SU-DHL-6 (cell line): ENCODE measurements around the gene TXLNB.

Experiments used
- H2AFZ ChIP-seq: fragments of 200-600 bp; sonication (generic); 2 replicates; pipeline ENCODE4 v1.6.1; 2014; ENCODE audit warnings: low read depth, mild to moderate bottlenecking, moderate library complexity, mixed read lengths, antibody characterized with exemption, low read length; ENCODE audit not compliant: severe bottlenecking
- H3F3A ChIP-seq: fragments of 200-600 bp; shearing (Covaris generic); 2 replicates; pipeline ENCODE4 v1.6.0; 2016; ENCODE audit warnings: antibody characterized with exemption, mild to moderate bottlenecking; ENCODE audit not compliant: insufficient read depth
- H3K27ac ChIP-seq: fragments of 200-600 bp; sonication (generic); 2 replicates; pipeline ENCODE4 v1.5.1; 2016; ENCODE audit warnings: low read depth, mild to moderate bottlenecking, low read length, moderate library complexity, mixed read lengths
- H3K27me3 ChIP-seq: fragments of 200-600 bp; sonication (generic), shearing (Covaris generic); 2 replicates; pipeline ENCODE4 v1.6.0; 2014; ENCODE audit warnings: mild to moderate bottlenecking, low read length
- H3K36me3 ChIP-seq: fragments of 200-600 bp; sonication (generic); 2 replicates; pipeline ENCODE4 v1.6.1; 2014; ENCODE audit warnings: mild to moderate bottlenecking, low read length, mixed read lengths
- H3K4me2 ChIP-seq: fragments of 300-600, 200-600 bp; shearing (Covaris generic), sonication (generic); 2 replicates; pipeline ENCODE4 v1.6.0; 2014; ENCODE audit warnings: low read length, low read depth, mild to moderate bottlenecking; ENCODE audit not compliant: poor library complexity, severe bottlenecking
- H3K4me3 ChIP-seq: fragments of 200-600 bp; sonication (generic); 2 replicates; pipeline ENCODE4 v1.5.1; 2014; ENCODE audit warnings: antibody characterized with exemption, low read length, mild to moderate bottlenecking, mixed read lengths; ENCODE audit not compliant: insufficient read depth, poor library complexity, severe bottlenecking
- H3K79me2 ChIP-seq: fragments of 200-600 bp; sonication (generic); 2 replicates; pipeline ENCODE4 v1.6.1; 2014; ENCODE audit warnings: mild to moderate bottlenecking, low read length, moderate library complexity; ENCODE audit not compliant: insufficient read depth
- H3K9ac ChIP-seq: fragments of 200-600 bp; sonication (generic); 2 replicates; pipeline ENCODE4 v1.7.0; 2014; ENCODE audit warnings: mild to moderate bottlenecking, low read length
- H3K9me2 ChIP-seq: fragments of 200-600 bp; sonication (generic); replicated peaks from 2 replicates; pipeline ENCODE4 v1.6.1; 2014; ENCODE audit warnings: low read length; ENCODE audit not compliant: insufficient read depth
- H3K9me3 ChIP-seq: fragments of 200-600 bp; sonication (generic); 2 replicates; pipeline ENCODE4 v1.6.1; 2014; ENCODE audit warnings: low read length, mixed read lengths; ENCODE audit not compliant: insufficient read depth
- H4K20me1 ChIP-seq: fragments of 200-600 bp; sonication (generic); 2 replicates; pipeline ENCODE4 v1.6.1; 2014; ENCODE audit warnings: low read depth, mild to moderate bottlenecking, antibody characterized with exemption, low read length, moderate library complexity, mixed read lengths
- EZH2phosphoT487 ChIP-seq: fragments of 200-600 bp; sonication (generic), shearing (Covaris generic); conservative IDR thresholded peaks from 2 replicates; pipeline ENCODE4 v1.6.1; 2018; ENCODE audit warnings: mild to moderate bottlenecking, antibody characterized with exemption, low read length, moderate library complexity, mixed read lengths
- TF ChIP-seq, protein P1 (sequence below): fragments of 200-600 bp; sonication (generic); IDR thresholded peaks from one replicate; pipeline ENCODE4 v1.5.1; 2017; ENCODE audit warnings: antibody characterized with exemption, mild to moderate bottlenecking, low read length, moderate library complexity; ENCODE audit not compliant: insufficient read depth, poor library complexity, severe bottlenecking

TXLNB gene

DNA sequence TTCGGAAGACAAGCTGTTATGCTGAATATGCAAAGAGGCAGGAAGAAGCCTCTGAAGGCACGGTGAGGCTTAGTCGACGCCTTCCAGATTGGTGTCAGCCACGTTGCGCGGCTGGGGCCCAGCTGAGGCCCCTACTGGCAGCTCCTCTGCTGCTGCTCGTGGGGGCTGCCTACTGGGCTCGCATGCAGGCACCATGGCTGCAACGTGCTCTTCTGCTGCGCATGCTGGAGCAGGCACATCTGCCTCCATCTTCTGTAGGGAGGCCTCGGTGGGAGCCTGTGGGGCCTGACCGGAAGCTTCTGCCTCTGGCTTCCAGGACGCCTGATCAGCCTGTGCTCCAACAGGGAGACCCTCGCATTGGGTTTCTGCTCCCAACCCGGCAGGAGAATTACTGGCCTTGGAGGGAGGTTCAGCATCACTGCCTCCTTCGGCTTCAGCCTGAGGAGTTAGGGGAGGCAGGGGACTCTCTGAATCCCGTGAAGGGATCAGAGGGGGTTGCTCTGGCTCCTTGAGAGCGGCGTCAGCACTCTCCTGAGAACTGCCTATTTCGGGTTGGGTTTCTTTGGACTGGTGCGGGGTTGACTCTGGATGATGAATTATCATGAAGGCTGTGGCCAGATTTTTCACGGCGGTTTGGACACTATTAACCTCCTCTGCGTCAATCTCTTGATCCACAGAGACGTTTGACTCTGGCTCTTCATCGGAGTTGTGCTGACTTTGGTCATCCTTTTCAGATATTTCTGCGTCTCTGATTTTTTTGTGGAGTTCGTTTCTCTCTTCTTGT, 49.1 kb downstream of the TXLNB start:
- H3K9ac ChIP-seq: no peak overlapping the region
- no peaks in the 10 kb centered on the region for H3K27me3 ChIP-seq
- H3K4me2 ChIP-seq: no peak overlapping the region
- H3K4me3 ChIP-seq: no peak overlapping the region
- H3K36me3 ChIP-seq: 0 out of 2 replicates have a peak, but pooled peaks cover 11% of the 10 kb centered on the region
- H2AFZ ChIP-seq: no peak overlapping the region
- H4K20me1 ChIP-seq: no peaks in the 10 kb centered on the region
- H3K9me3 ChIP-seq: no peaks in the 10 kb centered on the region
- H3K79me2 ChIP-seq: no peaks in the 10 kb centered on the region
- no peak for TF ChIP-seq EZH2phosphoT487
- no peak overlapping the region for H3K27ac ChIP-seq
- no peaks in the 10 kb centered on the region for H3F3A ChIP-seq
- H3K9me2 ChIP-seq: no peaks in the 10 kb centered on the region

DNA sequence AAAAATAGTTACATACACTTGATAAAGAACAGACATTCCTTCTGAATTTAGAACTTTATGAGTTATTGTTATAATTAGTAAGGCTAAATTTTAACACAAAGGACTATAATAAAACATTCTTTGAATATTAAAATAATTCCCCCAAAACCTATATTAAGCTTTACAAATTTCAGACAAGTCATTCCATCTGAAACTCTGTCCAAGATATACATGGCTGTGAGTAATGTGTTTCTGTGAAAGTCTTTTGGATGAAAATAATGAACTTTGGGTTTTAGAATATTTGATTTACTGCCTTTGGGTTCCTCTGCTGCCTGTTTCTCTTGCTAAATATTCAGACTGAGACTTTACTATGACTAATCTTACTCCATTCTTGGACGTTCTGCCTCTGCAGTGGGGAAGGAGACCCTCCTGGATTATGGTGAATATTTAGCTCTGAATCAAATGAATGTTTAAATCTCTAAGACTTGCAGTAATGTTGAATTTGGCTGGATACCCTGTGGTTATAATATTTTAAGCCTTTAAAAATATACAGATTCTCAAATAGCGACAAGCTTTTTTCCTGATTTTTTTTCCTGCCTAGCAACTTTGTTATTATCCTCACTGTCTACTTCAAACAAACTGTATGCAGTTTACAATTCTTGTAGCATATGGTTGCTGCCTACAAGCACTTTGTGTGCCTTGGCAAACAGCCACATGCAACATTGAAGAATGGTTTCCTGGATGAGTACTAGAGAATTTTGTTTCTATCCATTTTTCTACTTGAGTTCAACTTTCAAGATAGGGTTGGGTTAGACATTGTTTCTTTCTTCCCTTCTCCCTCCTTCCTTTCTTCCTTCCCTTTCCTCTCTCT, 51.4 kb downstream of the TXLNB start:
- Histone ChIP-seq H3K27ac (no peak overlapping the region), H3K4me3 (no peak overlapping the region), H3K27me3 (no peaks in the 10 kb centered on the region), H3F3A (no peaks in the 10 kb centered on the region), H3K36me3 (0 out of 2 replicates have a peak, but pooled peaks cover 11% of the 10 kb centered on the region), H3K9me2 (no peaks in the 10 kb centered on the region), H4K20me1 (no peaks in the 10 kb centered on the region), H2AFZ (no peak overlapping the region), H3K9ac (no peak overlapping the region), H3K4me2 (no peak overlapping the region), H3K79me2 (no peaks in the 10 kb centered on the region), H3K9me3 (no peaks in the 10 kb centered on the region)
- TF ChIP-seq, protein P1, sequence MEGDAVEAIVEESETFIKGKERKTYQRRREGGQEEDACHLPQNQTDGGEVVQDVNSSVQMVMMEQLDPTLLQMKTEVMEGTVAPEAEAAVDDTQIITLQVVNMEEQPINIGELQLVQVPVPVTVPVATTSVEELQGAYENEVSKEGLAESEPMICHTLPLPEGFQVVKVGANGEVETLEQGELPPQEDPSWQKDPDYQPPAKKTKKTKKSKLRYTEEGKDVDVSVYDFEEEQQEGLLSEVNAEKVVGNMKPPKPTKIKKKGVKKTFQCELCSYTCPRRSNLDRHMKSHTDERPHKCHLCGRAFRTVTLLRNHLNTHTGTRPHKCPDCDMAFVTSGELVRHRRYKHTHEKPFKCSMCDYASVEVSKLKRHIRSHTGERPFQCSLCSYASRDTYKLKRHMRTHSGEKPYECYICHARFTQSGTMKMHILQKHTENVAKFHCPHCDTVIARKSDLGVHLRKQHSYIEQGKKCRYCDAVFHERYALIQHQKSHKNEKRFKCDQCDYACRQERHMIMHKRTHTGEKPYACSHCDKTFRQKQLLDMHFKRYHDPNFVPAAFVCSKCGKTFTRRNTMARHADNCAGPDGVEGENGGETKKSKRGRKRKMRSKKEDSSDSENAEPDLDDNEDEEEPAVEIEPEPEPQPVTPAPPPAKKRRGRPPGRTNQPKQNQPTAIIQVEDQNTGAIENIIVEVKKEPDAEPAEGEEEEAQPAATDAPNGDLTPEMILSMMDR: no peak
- TF ChIP-seq EZH2phosphoT487: no peak

DNA sequence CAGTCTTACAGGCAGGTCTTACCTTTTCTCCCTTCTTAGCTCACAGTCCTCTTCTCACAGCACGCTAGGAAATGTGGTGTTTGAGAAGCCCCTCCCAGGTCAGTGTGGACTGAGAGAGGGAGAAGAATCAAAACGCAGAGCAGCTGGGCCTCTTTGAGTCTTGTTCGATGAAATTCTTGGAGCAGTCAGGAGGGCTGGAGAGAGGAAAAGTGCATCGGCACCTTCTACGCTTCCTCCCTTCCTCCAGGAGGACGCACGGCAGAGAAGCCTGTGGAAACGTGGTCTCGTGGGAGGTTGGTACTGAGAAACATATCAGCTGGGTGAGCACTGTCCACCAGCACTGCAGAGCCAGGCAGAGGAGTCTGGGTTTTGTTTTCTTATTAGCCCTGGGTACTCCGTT, 52.7 kb downstream of the TXLNB start:
- H3K36me3 ChIP-seq: no peaks in the 10 kb centered on the region
- no peaks in the 10 kb centered on the region for H3K79me2 ChIP-seq
- no peak overlapping the region for H2AFZ ChIP-seq
- H3K4me2 ChIP-seq: no peak overlapping the region
- H4K20me1 ChIP-seq: no peaks in the 10 kb centered on the region
- H3K9ac ChIP-seq: no peak overlapping the region
- no peak overlapping the region for H3K4me3 ChIP-seq
- peaks cover 6% of the 10 kb centered on the region; the same call in 1 of the 2 replicates for H3K9me3 ChIP-seq
- H3K27me3 ChIP-seq: no peaks in the 10 kb centered on the region
- no peak for TF ChIP-seq EZH2phosphoT487
- TF ChIP-seq, protein P1: no peak
- no peaks in the 10 kb centered on the region for H3K9me2 ChIP-seq
- no peaks in the 10 kb centered on the region for H3F3A ChIP-seq
- no peak overlapping the region for H3K27ac ChIP-seq
